Measurements from ENCODE around the gene MTMR10. TPM values are rescaled to one million over a fixed set of nuclear protein-coding genes. Genes with fewer than 3 reads are reported as not detected.

Gene MTMR10
- polyA plus RNA-seq, 1 of the 3 experiments (the other 2 are of a cell fraction) = 6.4 TPM

DNA sequence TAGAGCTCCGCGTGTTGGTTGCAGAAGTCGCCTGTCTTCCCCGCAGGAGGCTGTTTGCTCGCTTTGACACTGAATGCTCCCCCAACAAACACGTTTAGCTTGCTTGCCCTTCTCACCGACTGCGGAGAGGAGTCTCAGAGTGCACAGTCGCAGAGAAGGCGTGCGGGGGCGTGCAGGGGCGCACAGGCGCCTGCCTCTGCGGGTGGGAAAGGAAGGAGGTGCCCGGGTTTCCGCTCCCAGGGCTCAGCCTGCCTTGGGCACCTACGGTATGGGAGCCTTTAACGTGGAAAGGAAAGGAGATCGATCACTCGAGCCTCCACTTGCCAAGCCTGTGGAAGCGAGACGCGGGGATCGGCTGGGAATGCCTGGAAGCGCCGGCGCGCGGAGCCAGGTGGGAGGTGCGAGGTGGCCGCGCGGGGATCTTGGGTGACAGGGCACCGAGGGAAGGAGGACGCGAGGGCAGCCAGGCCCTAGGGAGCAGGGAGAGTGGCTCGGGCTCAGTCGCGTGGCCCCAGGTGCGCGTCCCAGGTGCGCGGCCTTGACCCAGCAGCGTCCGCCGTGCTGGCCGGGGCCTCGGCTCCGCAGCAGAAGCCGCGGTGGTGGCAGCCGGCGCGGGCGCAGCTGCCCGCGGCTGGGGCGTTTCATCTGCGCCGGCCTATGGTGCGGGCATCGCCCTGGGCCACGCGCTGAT lies 87.8 kb downstream of the MTMR10 start, which contains the start of gene FAN1:
TSS of gene FAN1 (plus strand) at position 419 of the 691 bp plus-strand sequence. CDS start 749 bp downstream, outside the sequence.
- H4K20me1 ChIP-seq (ENCODE audit: insufficient read depth) = no peaks in the 10 kb centered on the region
- 1% methylated on average over 17 of the region's 65 CpGs for WGBS (ENCODE audit: low lambda C conversion rate)
- 0 out of 2 replicates have a peak, but pooled peaks cover 3% of the 10 kb centered on the region for H3K79me2 ChIP-seq (ENCODE audit: insufficient read depth)
- peak within 1 kb of the TSS; percentile 94 for H2AFZ ChIP-seq (ENCODE audit: low read depth)
- DNase-seq = peak; percentile 94
- no peaks in the 10 kb centered on the region for H3K9me3 ChIP-seq
- H3F3A ChIP-seq (replicated peaks; ENCODE audit: insufficient read depth) = no peaks in the 10 kb centered on the region
- no peaks in the 10 kb centered on the region for H3K27me3 ChIP-seq (ENCODE audit: insufficient read depth)
- peak within 1 kb of the TSS; percentile 93 for H3K4me2 ChIP-seq
- peak within 1 kb of the TSS; percentile 53 to 85 for H3K27ac ChIP-seq (ENCODE audit: low read depth in 2 of 2, low read length in 1 of 2)
- POLR2A ChIA-PET = interaction anchor here (0.6 to 1.8 kb wide), 3 partner anchors 9 to 367 kb away, joined by 3 to 5 read pairs (median 4); no protein-coding TSS in a partner anchor
- peak within 1 kb of the TSS; percentile 68 to 88 for H3K4me3 ChIP-seq (ENCODE audit: low read depth in 2 of 2, low read length in 1 of 2)
- peaks cover 4 to 7% of the 10 kb centered on the region in 2 experiments for H3K36me3 ChIP-seq (replicated peaks in 1 of 2; ENCODE audit: control insufficient read depth in 1 of 2, insufficient read depth in 2 of 2, low read length in 1 of 2)
- no peaks in the 10 kb centered on the region for H3K9me2 ChIP-seq
- peaks cover 4 to 7% of the 10 kb centered on the region in 2 experiments; a peak in 3 of 4 replicates for H3K4me1 ChIP-seq (ENCODE audit: control insufficient read depth in 1 of 2, insufficient read depth in 2 of 2, low read depth in 1 of 2, low read length in 1 of 2)
- peak within 1 kb of the TSS; percentile 69 for H3K9ac ChIP-seq
- CTCF ChIA-PET = interaction anchor here (0.6 to 1.9 kb wide), 9 partner anchors 9 to 312 kb away, joined by 3 to 14 read pairs (median 3); no protein-coding TSS in a partner anchor
- TF ChIP-seq TAF1 (IDR thresholded peaks at IDR 0.05; ENCODE audit: borderline replicate concordance, low read depth, low read length) (peak; percentile 80; the same call in 1 of the 2 replicates), MXI1 (IDR thresholded peaks at IDR 0.05; ENCODE audit: low read depth, low read length) (peak; percentile 93), NRF1 (IDR thresholded peaks at IDR 0.05; ENCODE audit: low read depth, low read length) (0 out of 2 replicates have a peak, but pooled peaks have one; percentile 24), RFX5 (IDR thresholded peaks at IDR 0.05; ENCODE audit: low read length) (no peak), CHD2 (IDR thresholded peaks at IDR 0.05; ENCODE audit: low read length, partially characterized antibody) (peak; percentile 68), TEAD4 (IDR thresholded peaks at IDR 0.05; ENCODE audit: borderline replicate concordance, insufficient read depth) (no peak), ELF1 (IDR thresholded peaks at IDR 0.05) (no peak), FOSL2 (IDR thresholded peaks at IDR 0.05; ENCODE audit: borderline replicate concordance, low read depth) (no peak), YY1 (IDR thresholded peaks at IDR 0.05; ENCODE audit: low read depth) (peak; percentile 84), EP300 (IDR thresholded peaks at IDR 0.05; ENCODE audit: borderline replicate concordance in 1 of 2, low read depth in 1 of 2, low read length in 1 of 2) (peak in 1 of 2 experiments; percentile 32; a peak in 1 of 4 replicates), RAD21 (IDR thresholded peaks at IDR 0.05; ENCODE audit: low read length) (peak; percentile 37), FOXM1 (IDR thresholded peaks at IDR 0.05; ENCODE audit: low read depth) (no peak), SMC3 (IDR thresholded peaks at IDR 0.05; ENCODE audit: low read depth, low read length) (peak; percentile 34; the same call in 1 of the 2 replicates), NFIC (IDR thresholded peaks at IDR 0.05; ENCODE audit: borderline replicate concordance) (no peak), POLR2AphosphoS5 (IDR thresholded peaks at IDR 0.05; ENCODE audit: low read depth, low read length) (no peak; the same call in none of the 2 replicates), GABPA (IDR thresholded peaks at IDR 0.05; ENCODE audit: low read depth) (peak; percentile 61), SIN3A (IDR thresholded peaks at IDR 0.05; ENCODE audit: borderline replicate concordance, low read depth, low read length) (peak; percentile 78; the same call in 1 of the 2 replicates), EZH2phosphoT487 (IDR thresholded peaks at IDR 0.05; ENCODE audit: borderline replicate concordance, low read depth) (no peak), GATA2 (CRISPR knock-in tag; IDR thresholded peaks at IDR 0.05) (no peak), RXRA (IDR thresholded peaks at IDR 0.05; ENCODE audit: borderline replicate concordance, low read depth) (no peak), TCF12 (IDR thresholded peaks at IDR 0.05) (peak; percentile 42; the same call in 1 of the 2 replicates)
- TF ChIP-seq, protein P1, sequence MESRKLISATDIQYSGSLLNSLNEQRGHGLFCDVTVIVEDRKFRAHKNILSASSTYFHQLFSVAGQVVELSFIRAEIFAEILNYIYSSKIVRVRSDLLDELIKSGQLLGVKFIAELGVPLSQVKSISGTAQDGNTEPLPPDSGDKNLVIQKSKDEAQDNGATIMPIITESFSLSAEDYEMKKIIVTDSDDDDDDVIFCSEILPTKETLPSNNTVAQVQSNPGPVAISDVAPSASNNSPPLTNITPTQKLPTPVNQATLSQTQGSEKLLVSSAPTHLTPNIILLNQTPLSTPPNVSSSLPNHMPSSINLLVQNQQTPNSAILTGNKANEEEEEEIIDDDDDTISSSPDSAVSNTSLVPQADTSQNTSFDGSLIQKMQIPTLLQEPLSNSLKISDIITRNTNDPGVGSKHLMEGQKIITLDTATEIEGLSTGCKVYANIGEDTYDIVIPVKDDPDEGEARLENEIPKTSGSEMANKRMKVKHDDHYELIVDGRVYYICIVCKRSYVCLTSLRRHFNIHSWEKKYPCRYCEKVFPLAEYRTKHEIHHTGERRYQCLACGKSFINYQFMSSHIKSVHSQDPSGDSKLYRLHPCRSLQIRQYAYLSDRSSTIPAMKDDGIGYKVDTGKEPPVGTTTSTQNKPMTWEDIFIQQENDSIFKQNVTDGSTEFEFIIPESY (IDR thresholded peaks at IDR 0.05; ENCODE audit: borderline replicate concordance, low read depth) = no peak
- TF ChIP-seq, protein P2, sequence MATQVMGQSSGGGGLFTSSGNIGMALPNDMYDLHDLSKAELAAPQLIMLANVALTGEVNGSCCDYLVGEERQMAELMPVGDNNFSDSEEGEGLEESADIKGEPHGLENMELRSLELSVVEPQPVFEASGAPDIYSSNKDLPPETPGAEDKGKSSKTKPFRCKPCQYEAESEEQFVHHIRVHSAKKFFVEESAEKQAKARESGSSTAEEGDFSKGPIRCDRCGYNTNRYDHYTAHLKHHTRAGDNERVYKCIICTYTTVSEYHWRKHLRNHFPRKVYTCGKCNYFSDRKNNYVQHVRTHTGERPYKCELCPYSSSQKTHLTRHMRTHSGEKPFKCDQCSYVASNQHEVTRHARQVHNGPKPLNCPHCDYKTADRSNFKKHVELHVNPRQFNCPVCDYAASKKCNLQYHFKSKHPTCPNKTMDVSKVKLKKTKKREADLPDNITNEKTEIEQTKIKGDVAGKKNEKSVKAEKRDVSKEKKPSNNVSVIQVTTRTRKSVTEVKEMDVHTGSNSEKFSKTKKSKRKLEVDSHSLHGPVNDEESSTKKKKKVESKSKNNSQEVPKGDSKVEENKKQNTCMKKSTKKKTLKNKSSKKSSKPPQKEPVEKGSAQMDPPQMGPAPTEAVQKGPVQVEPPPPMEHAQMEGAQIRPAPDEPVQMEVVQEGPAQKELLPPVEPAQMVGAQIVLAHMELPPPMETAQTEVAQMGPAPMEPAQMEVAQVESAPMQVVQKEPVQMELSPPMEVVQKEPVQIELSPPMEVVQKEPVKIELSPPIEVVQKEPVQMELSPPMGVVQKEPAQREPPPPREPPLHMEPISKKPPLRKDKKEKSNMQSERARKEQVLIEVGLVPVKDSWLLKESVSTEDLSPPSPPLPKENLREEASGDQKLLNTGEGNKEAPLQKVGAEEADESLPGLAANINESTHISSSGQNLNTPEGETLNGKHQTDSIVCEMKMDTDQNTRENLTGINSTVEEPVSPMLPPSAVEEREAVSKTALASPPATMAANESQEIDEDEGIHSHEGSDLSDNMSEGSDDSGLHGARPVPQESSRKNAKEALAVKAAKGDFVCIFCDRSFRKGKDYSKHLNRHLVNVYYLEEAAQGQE (IDR thresholded peaks at IDR 0.05; ENCODE audit: low read depth, low read length) = peak; percentile 63; the same call in 1 of the 2 replicates
- TF ChIP-seq, protein P3, sequence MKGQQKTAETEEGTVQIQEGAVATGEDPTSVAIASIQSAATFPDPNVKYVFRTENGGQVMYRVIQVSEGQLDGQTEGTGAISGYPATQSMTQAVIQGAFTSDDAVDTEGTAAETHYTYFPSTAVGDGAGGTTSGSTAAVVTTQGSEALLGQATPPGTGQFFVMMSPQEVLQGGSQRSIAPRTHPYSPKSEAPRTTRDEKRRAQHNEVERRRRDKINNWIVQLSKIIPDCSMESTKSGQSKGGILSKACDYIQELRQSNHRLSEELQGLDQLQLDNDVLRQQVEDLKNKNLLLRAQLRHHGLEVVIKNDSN (IDR thresholded peaks at IDR 0.05; ENCODE audit: borderline replicate concordance, low read depth) = peak; percentile 16; the same call in 1 of the 2 replicates
- TF ChIP-seq, protein P4, sequence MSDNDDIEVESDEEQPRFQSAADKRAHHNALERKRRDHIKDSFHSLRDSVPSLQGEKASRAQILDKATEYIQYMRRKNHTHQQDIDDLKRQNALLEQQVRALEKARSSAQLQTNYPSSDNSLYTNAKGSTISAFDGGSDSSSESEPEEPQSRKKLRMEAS (IDR thresholded peaks at IDR 0.05; ENCODE audit: low read depth) = peak; percentile 93
- TF ChIP-seq, protein P5, sequence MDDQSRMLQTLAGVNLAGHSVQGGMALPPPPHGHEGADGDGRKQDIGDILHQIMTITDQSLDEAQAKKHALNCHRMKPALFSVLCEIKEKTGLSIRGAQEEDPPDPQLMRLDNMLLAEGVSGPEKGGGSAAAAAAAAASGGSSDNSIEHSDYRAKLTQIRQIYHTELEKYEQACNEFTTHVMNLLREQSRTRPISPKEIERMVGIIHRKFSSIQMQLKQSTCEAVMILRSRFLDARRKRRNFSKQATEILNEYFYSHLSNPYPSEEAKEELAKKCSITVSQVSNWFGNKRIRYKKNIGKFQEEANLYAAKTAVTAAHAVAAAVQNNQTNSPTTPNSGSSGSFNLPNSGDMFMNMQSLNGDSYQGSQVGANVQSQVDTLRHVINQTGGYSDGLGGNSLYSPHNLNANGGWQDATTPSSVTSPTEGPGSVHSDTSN (IDR thresholded peaks at IDR 0.05) = peak; percentile 41
